Measurements from ENCODE around the gene UNC5A. TPM values are rescaled to one million over a fixed set of nuclear protein-coding genes. Genes with fewer than 3 reads are reported as not detected.

UNC5A gene
- total RNA-seq, 6 experiments from 2014 or later = not detected

GRCh38 chr5:176897263-176897662 is 86.9 kb downstream of the UNC5A start:
- peaks cover 35% of the 10 kb centered on the region for H3K27me3 Mint-ChIP-seq (ENCODE audit: insufficient read depth)
- TF ChIP-seq CTCF (IDR thresholded peaks at IDR 0.05) = no peak

GRCh38 chr5:176899296-176899891 is 89.0 kb downstream of the UNC5A start, which contains the start of gene HK3:
TSS of gene HK3 (minus strand) at chr5:176899346. CDS start at chr5:176896159, 3,187 bp downstream.
- Mint-ChIP-seq H3K9me3 (no peaks in the 10 kb centered on the region), H3K4me1 (ENCODE audit: low read depth) (no peaks in the 10 kb centered on the region), H3K27ac (no peak within 1 kb of the TSS), H3K36me3 (ENCODE audit: low read depth) (peaks cover 5% of the 10 kb centered on the region; the same call in 1 of the 2 replicates), H3K27me3 (ENCODE audit: insufficient read depth) (peaks cover 15% of the 10 kb centered on the region), H3K4me3 (no peak within 1 kb of the TSS)
- TF ChIP-seq CTCF (IDR thresholded peaks at IDR 0.05) = no peak
- no peak for DNase-seq

More at GRCh38 chr5:176897263-176897662, 86.9 kb downstream of the UNC5A start:
- Mint-ChIP-seq H3K36me3 (ENCODE audit: low read depth) (no peaks in the 10 kb centered on the region), H3K4me3 (no peak overlapping the region), H3K9me3 (no peaks in the 10 kb centered on the region), H3K4me1 (ENCODE audit: low read depth) (no peaks in the 10 kb centered on the region), H3K27ac (no peak overlapping the region)
- DNase-seq = no peak

DNA sequence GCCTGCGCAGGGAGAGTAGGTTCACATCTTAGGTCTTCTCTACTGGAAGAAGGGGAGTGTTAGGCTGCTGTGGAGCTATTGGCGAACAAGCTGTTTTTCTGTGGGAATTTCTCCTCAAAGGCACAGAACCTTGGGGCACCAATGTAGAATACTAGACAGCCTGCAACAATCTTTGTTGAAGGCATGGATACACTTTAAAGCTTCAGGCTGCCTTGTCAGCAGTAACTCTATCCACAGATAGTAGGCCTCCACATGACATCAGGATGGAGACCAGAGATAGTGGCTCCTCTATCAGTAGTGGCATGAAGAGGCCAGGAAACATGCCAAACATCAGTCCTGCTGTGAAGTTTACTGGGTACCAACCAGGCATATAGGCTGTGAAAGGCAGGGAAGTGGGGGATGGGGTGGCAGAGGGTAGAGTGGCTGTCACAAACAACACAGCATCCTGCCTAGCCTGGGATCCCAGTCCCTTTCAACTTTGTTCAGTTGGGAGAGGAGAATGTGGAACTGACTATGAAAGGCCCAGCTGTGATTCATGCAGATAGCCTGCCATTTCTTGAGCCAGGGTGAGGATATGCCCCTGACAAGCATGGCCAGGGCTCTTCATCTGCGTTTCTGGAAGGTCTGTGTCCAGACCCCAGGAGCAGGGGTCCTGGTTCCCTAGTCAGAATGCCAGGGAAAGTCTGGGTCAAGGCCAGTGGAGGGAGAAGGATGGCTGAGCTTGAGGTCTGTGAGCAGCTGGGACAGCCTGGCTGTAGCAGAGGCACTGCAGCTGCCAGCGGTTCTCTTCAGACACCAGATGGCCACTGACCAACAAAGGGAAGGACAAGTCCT is 89.8 kb downstream of the UNC5A start:
- Mint-ChIP-seq H3K36me3 (ENCODE audit: low read depth) (peaks cover 8% of the 10 kb centered on the region), H3K27me3 (ENCODE audit: insufficient read depth) (peaks cover 14% of the 10 kb centered on the region), H3K9me3 (no peaks in the 10 kb centered on the region), H3K27ac (no peak overlapping the region), H3K4me3 (no peak overlapping the region), H3K4me1 (ENCODE audit: low read depth) (no peaks in the 10 kb centered on the region)
- no peak for TF ChIP-seq CTCF (IDR thresholded peaks at IDR 0.05)
- no peak for DNase-seq

DNA sequence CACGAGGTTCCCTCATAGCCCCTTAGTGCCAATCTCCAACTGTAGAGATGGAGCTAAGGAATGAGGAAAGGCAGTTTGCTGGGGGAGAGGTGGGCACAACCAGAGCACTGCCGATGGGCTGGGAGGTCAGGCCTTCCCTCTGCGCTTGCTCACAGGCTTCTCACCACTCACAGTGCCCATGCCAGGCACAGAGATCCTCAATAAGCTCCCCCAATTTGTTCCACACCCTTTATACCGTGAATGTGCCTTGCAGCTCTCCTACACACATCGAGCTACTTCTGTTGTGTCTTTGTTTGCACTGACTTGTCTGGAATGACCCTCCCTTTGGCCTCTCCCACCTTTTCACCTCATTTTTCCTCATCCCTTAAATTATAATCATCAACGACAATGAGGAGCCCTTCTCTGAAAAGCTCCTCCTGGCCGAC is 90.4 kb downstream of the UNC5A start:
- Mint-ChIP-seq H3K27me3 (ENCODE audit: insufficient read depth) (peaks cover 9% of the 10 kb centered on the region), H3K9me3 (no peaks in the 10 kb centered on the region), H3K36me3 (ENCODE audit: low read depth) (peaks cover 14% of the 10 kb centered on the region), H3K4me3 (no peak overlapping the region), H3K27ac (peak overlapping the region; percentile 27; the same call in 1 of the 2 replicates), H3K4me1 (ENCODE audit: low read depth) (no peaks in the 10 kb centered on the region)
- no peak for DNase-seq
- TF ChIP-seq CTCF (IDR thresholded peaks at IDR 0.05) = no peak

DNA sequence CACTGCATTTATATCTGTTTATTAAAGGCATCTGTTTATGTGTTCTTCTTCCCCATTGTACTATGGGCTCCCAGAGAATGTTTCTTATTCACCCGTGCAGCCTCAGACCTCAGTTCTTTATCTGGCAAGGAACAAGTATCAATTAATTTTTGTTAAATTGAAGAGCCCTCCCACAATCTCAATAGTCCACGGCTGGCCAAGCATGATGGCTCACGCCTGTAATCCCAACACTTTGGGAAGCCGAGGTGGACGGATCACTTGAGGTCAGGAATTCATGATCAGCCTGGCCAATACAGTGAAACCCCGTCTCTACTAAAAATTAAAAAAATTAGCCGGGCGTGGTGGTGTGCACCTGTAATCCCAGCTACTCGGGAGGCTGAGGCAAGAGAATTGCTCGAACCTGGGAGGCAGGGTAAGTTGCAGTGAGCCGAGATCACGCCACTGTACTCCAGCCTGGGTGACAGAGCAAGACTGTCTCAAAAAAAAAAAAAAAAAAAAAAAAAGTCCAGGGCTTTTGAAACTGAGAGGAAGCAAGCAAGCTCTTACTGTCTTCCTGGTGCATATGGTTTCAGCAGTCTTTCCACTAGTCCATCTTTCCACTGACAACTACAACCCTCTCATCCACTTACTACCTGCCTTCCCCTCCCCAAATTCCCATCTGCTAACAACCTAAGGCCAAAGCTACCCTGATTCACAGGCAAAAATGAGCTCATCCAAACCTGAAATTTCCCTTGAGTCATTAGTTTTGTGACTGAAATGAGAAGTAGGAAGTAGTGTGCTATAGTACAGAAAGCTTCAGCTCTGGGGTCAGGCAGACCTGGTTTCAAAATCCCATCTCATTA is 91.1 kb downstream of the UNC5A start:
- no peak for TF ChIP-seq CTCF (IDR thresholded peaks at IDR 0.05)
- Mint-ChIP-seq H3K27ac (0 out of 2 replicates have a peak overlapping the region, but pooled peaks have one; percentile 27), H3K9me3 (no peaks in the 10 kb centered on the region), H3K27me3 (ENCODE audit: insufficient read depth) (peaks cover 4% of the 10 kb centered on the region), H3K36me3 (ENCODE audit: low read depth) (peaks cover 17% of the 10 kb centered on the region), H3K4me1 (ENCODE audit: low read depth) (no peaks in the 10 kb centered on the region), H3K4me3 (no peak overlapping the region)
- no peak for DNase-seq

Measured in HFFc6 (cell line).